A549 treated with GW870086 at 1 μM for 4 hours (cell line): ENCODE data around the gene KRTAP20-2. TPM values are rescaled to one million over a fixed set of nuclear protein-coding genes. Genes with fewer than 3 reads are reported as not detected.

Experiments
- total RNA-seq: library from RNA; stranded (reverse); fragments of 200-300 nt; extraction: Qiagen RNA extraction; gene quantifications from 5 replicates; pipeline ENCODE4 v1.2.3, GENCODE V29; 2022; ENCODE audit warnings: low read depth

The KRTAP20-2 gene
- not detected in 5 replicates for total RNA-seq

GRCh38 chr21:30634906-30635305, at the start of gene KRTAP20-2:
Gene KRTAP20-2, plus strand, starts transcription at chr21:30635206. Its CDS starts 58 bp downstream, at chr21:30635264.

GRCh38 chr21:30590297-30590696, 44.7 kb upstream of the KRTAP20-2 start, which contains the start of gene KRTAP22-2:
Gene KRTAP22-2, minus strand, starts transcription at chr21:30590397.

GRCh38 chr21:30592140-30592539, 42.9 kb upstream of the KRTAP20-2 start, which contains the start of gene KRTAP6-3:
Gene KRTAP6-3, plus strand, starts transcription at chr21:30592440. Its CDS starts 6 bp downstream, at chr21:30592446.

GRCh38 chr21:30598802-30599201, 36.2 kb upstream of the KRTAP20-2 start, which contains the start of gene KRTAP6-2:
Gene KRTAP6-2, minus strand, starts transcription at chr21:30598902. Its CDS starts 28 bp downstream, at chr21:30598874.

GRCh38 chr21:30600787-30601186, 34.2 kb upstream of the KRTAP20-2 start, which contains the start of gene KRTAP22-1:
Gene KRTAP22-1, plus strand, starts transcription at chr21:30601087.

GRCh38 chr21:30613836-30614235, 21.2 kb upstream of the KRTAP20-2 start, which contains the start of gene KRTAP6-1:
Gene KRTAP6-1, minus strand, starts transcription at chr21:30613930. Its CDS starts 26 bp downstream, at chr21:30613904.

GRCh38 chr21:30616125-30616524, 18.9 kb upstream of the KRTAP20-2 start, which contains the start of gene KRTAP20-1:
Gene KRTAP20-1, plus strand, starts transcription at chr21:30616425. Its CDS starts 30 bp downstream, at chr21:30616455.

GRCh38 chr21:30620522-30620921, 14.5 kb upstream of the KRTAP20-2 start, which contains the start of gene KRTAP20-4:
Gene KRTAP20-4, plus strand, starts transcription at chr21:30620627.

GRCh38 chr21:30642564-30642963, 7.6 kb downstream of the KRTAP20-2 start, which contains the start of gene KRTAP20-3:
Gene KRTAP20-3, plus strand, starts transcription at chr21:30642864.

Other genes with a start within 250 kb of the KRTAP20-2 start
- not detected in 5 replicates for gene KRTAP13-1, start 239.2 kb upstream of the KRTAP20-2 start, total RNA-seq
- not detected in 5 replicates for gene KRTAP13-3, start 209.3 kb upstream of the KRTAP20-2 start, total RNA-seq
- not detected in 5 replicates for gene KRTAP13-4, start 205.0 kb upstream of the KRTAP20-2 start, total RNA-seq
- gene KRTAP15-1, start 194.9 kb upstream of the KRTAP20-2 start, total RNA-seq, result not detected in 5 replicates
- gene KRTAP19-1, start 154.8 kb upstream of the KRTAP20-2 start, total RNA-seq, result not detected in 5 replicates
- not detected in 5 replicates for gene KRTAP19-2, start 147.8 kb upstream of the KRTAP20-2 start, total RNA-seq
- not detected in 5 replicates for gene KRTAP19-3, start 143.2 kb upstream of the KRTAP20-2 start, total RNA-seq
- not detected in 5 replicates for gene KRTAP19-4, start 138.0 kb upstream of the KRTAP20-2 start, total RNA-seq
- not detected in 5 replicates for gene KRTAP19-5, start 133.1 kb upstream of the KRTAP20-2 start, total RNA-seq
- not detected in 5 replicates for gene KRTAP19-6, start 93.3 kb upstream of the KRTAP20-2 start, total RNA-seq
- not detected in 5 replicates for gene KRTAP19-7, start 73.9 kb upstream of the KRTAP20-2 start, total RNA-seq
- gene KRTAP22-2, start 44.8 kb upstream of the KRTAP20-2 start, total RNA-seq, result not detected in 5 replicates
- not detected in 5 replicates for gene KRTAP6-3, start 42.8 kb upstream of the KRTAP20-2 start, total RNA-seq
- not detected in 5 replicates for gene KRTAP6-2, start 36.3 kb upstream of the KRTAP20-2 start, total RNA-seq
- gene KRTAP22-1, start 34.1 kb upstream of the KRTAP20-2 start, total RNA-seq, result not detected in 5 replicates
- gene KRTAP6-1, start 21.3 kb upstream of the KRTAP20-2 start, total RNA-seq, result not detected in 5 replicates
- gene KRTAP20-1, start 18.8 kb upstream of the KRTAP20-2 start, total RNA-seq, result not detected in 5 replicates
- gene KRTAP20-4, start 14.6 kb upstream of the KRTAP20-2 start, total RNA-seq, result not detected in 5 replicates
- gene KRTAP20-3, start 7.7 kb downstream of the KRTAP20-2 start, total RNA-seq, result not detected in 5 replicates
- gene KRTAP21-3, start 83.6 kb downstream of the KRTAP20-2 start, total RNA-seq, result not detected in 5 replicates
- gene KRTAP21-2, start 112.1 kb downstream of the KRTAP20-2 start, total RNA-seq, result not detected in 5 replicates
- not detected in 5 replicates for gene KRTAP21-1, start 120.2 kb downstream of the KRTAP20-2 start, total RNA-seq
- gene KRTAP8-1, start 178.1 kb downstream of the KRTAP20-2 start, total RNA-seq, result not detected in 5 replicates
- not detected in 5 replicates for gene KRTAP7-1, start 194.6 kb downstream of the KRTAP20-2 start, total RNA-seq
- gene KRTAP11-1, start 246.4 kb downstream of the KRTAP20-2 start, total RNA-seq, result not detected in 5 replicates